ENCODE data around the gene RACK1.

GRCh38 chr5:181265092-181265671, 21.5 kb upstream of the RACK1 start:
- TF ChIP-seq POLR2AphosphoS5 (IDR thresholded peaks at IDR 0.05; ENCODE audit: borderline replicate concordance, low read depth, low read length) (no peak), EZH2 (IDR thresholded peaks at IDR 0.05) (no peak), FOXP2 (optimal IDR thresholded peaks at IDR 0.05; ENCODE audit: control extremely low read depth, extremely low read length, insufficient read depth) (no peak)
